Measurements from ENCODE around the gene ASAP2. TPM values are rescaled to one million over a fixed set of nuclear protein-coding genes. Genes with fewer than 3 reads are reported as not detected.

The ASAP2 gene
- total and polyA plus RNA-seq, 9 of the 15 experiments (the other 6 are each of a cell fraction or from before 2014, with no cell fraction given), result 0.06 to 4.3 (median 3.1) TPM

GRCh38 chr2:9407363-9407811, 200.8 kb downstream of the ASAP2 start (continued):
- TF ChIP-seq ZNF407 (IDR thresholded peaks at IDR 0.05; ENCODE audit: low read depth) (no peak), CUX1 (CRISPR knock-in tag; IDR thresholded peaks at IDR 0.05) (no peak), TAL1 (IDR thresholded peaks at IDR 0.05) (no peak), YY1 (IDR thresholded peaks at IDR 0.05; ENCODE audit: borderline replicate concordance in 1 of 3, control insufficient read depth in 1 of 3, extremely low read depth in 1 of 3, insufficient read depth in 3 of 3, insufficient read length in 1 of 3, insufficient replicate concordance in 2 of 3, low read depth in 1 of 3, low read length in 2 of 3) (no peak), AFF1 (IDR thresholded peaks at IDR 0.05; ENCODE audit: low read depth in 1 of 2, partially characterized antibody in 2 of 2) (no peak), SAFB (IDR thresholded peaks at IDR 0.05; ENCODE audit: borderline replicate concordance, low read depth, low read length) (no peak), ZFPM2 (CRISPR knock-in tag; IDR thresholded peaks at IDR 0.05) (no peak), ZFX (CRISPR knock-in tag; IDR thresholded peaks at IDR 0.05) (no peak), C11orf30 (IDR thresholded peaks at IDR 0.05; ENCODE audit: low read depth) (no peak), HMG20B (CRISPR knock-in tag; IDR thresholded peaks at IDR 0.05) (no peak)
